Measurements from ENCODE around the gene PHLDA2. TPM values are rescaled to one million over a fixed set of nuclear protein-coding genes. Genes with fewer than 3 reads are reported as not detected.

The PHLDA2 gene
- total RNA-seq, 1 experiment from 2014 or later = 309 TPM

GRCh38 chr11:2896047-2896446 lies 33.2 kb downstream of the PHLDA2 start:
- intact Hi-C loops (cut with micrococcal nuclease) = no loop called here

GRCh38 chr11:2893935-2894334 lies 35.3 kb downstream of the PHLDA2 start:
- DNase-seq (ENCODE audit: low read depth, low spot score) = no peak
- Histone ChIP-seq H3K27ac (ENCODE audit: low read depth, low read length) (no peak overlapping the region), H3K4me2 (ENCODE audit: low read length) (no peak overlapping the region), H3K9me3 (ENCODE audit: control insufficient read depth in 1 of 2, insufficient read depth in 1 of 2, low read depth in 1 of 2, low read length in 2 of 2) (no peaks in the 10 kb centered on the region), H4K20me1 (ENCODE audit: insufficient read depth) (no peaks in the 10 kb centered on the region), H3K36me3 (ENCODE audit: control insufficient read depth in 1 of 2, insufficient read depth in 2 of 2, low read length in 2 of 2) (no peaks in the 10 kb centered on the region), H3K9ac (ENCODE audit: low read length) (no peak overlapping the region), H3K79me2 (ENCODE audit: insufficient read depth, low read length) (no peaks in the 10 kb centered on the region), H3K4me1 (ENCODE audit: control insufficient read depth in 1 of 2, insufficient read depth in 2 of 2, low read length in 2 of 2) (peaks cover 41 to 61% of the 10 kb centered on the region in 2 experiments), H3K27me3 (ENCODE audit: insufficient read depth, low read length) (no peaks in the 10 kb centered on the region), H2AFZ (ENCODE audit: low read depth, low read length, poor library complexity, severe bottlenecking) (no peak overlapping the region), H3K9me2 (ENCODE audit: insufficient read depth) (no peaks in the 10 kb centered on the region), H3K4me3 (replicated peaks in 1 of 2; ENCODE audit: low read depth in 1 of 2, low read length in 2 of 2) (no peak overlapping the region)
- ATAC-seq = no peak
- ChIA-PET POLR2A (interaction anchor here (5.0 kb wide), 1 partner anchor 34 kb away, joined by 50 read pairs; the partner anchor contains the start of gene PHLDA2), RAD21 (ENCODE audit: low non-redundant PET in 1 of 2, low total read pairs in 2 of 2, uncharacterized antibody in 2 of 2, unreplicated experiment in 2 of 2) (interaction anchor here in 1 of 2 experiments (4.7 kb wide), 1 partner anchor 361 kb away, joined by 47 read pairs; no protein-coding TSS in a partner anchor), CTCF (interaction anchor here (13.7 kb wide), 1 partner anchor 361 kb away, joined by 337 read pairs; no protein-coding TSS in a partner anchor)
- no TSS peak for BruUV-seq (replicated peaks)
- intact Hi-C loops (cut with micrococcal nuclease) = loop anchor here (2.0 kb wide), 1 partner anchor 37 kb away; no protein-coding TSS in a partner anchor
- TF ChIP-seq ELF1 (IDR thresholded peaks at IDR 0.05; ENCODE audit: borderline replicate concordance, low read depth) = no peak
- no peak for TF ChIP-seq POLR2A (IDR thresholded peaks at IDR 0.05; ENCODE audit: borderline replicate concordance, extremely low read depth, insufficient read depth, insufficient read length)
- TF ChIP-seq POLR2AphosphoS5 (IDR thresholded peaks at IDR 0.05; ENCODE audit: low read depth, low read length) = no peak
- TF ChIP-seq RAD21 (IDR thresholded peaks at IDR 0.05; ENCODE audit: low read depth) = no peak
- TF ChIP-seq TCF7L2 (IDR thresholded peaks at IDR 0.05; ENCODE audit: borderline replicate concordance, extremely low read depth, insufficient read depth, insufficient read length) = no peak
- no peak for TF ChIP-seq MAX (IDR thresholded peaks at IDR 0.05)
- no peak for TF ChIP-seq SRF (IDR thresholded peaks at IDR 0.05; ENCODE audit: low read depth)
- no peak for TF ChIP-seq EZH2 (IDR thresholded peaks at IDR 0.05)

More at GRCh38 chr11:2896047-2896446, 33.2 kb downstream of the PHLDA2 start:
- no peak overlapping the region for H3K27ac ChIP-seq (ENCODE audit: low read depth, low read length)
- no peaks in the 10 kb centered on the region for H3K9me3 ChIP-seq (ENCODE audit: control insufficient read depth in 1 of 2, insufficient read depth in 1 of 2, low read depth in 1 of 2, low read length in 2 of 2)
- POLR2A ChIA-PET = no interaction called here
- H3K79me2 ChIP-seq (ENCODE audit: insufficient read depth, low read length) = no peaks in the 10 kb centered on the region
- no peak overlapping the region for H2AFZ ChIP-seq (ENCODE audit: low read depth, low read length, poor library complexity, severe bottlenecking)
- no peak for ATAC-seq
- no peak overlapping the region for H3K9ac ChIP-seq (ENCODE audit: low read length)
- H3K4me3 ChIP-seq (replicated peaks in 1 of 2; ENCODE audit: low read depth in 1 of 2, low read length in 2 of 2) = no peak overlapping the region
- H3K4me2 ChIP-seq (ENCODE audit: low read length) = no peak overlapping the region
- BruUV-seq (replicated peaks) = no TSS peak
- H3K36me3 ChIP-seq (ENCODE audit: control insufficient read depth in 1 of 2, insufficient read depth in 2 of 2, low read length in 2 of 2) = no peaks in the 10 kb centered on the region
- CTCF ChIA-PET = interaction anchor here (0.9 to 2.6 kb wide), 2 partner anchors 23 to 34 kb away, joined by 3 to 8 read pairs; no protein-coding TSS in a partner anchor
- no peak for DNase-seq (ENCODE audit: low read depth, low spot score)
- no peaks in the 10 kb centered on the region for H4K20me1 ChIP-seq (ENCODE audit: insufficient read depth)
- H3K4me1 ChIP-seq (ENCODE audit: control insufficient read depth in 1 of 2, insufficient read depth in 2 of 2, low read length in 2 of 2) = peaks cover 44 to 65% of the 10 kb centered on the region in 2 experiments
- RAD21 ChIA-PET (ENCODE audit: low non-redundant PET in 1 of 2, low total read pairs in 2 of 2, uncharacterized antibody in 2 of 2, unreplicated experiment in 2 of 2) = no interaction called here
- no peaks in the 10 kb centered on the region for H3K9me2 ChIP-seq (ENCODE audit: insufficient read depth)
- TF ChIP-seq SIN3A (IDR thresholded peaks at IDR 0.05; ENCODE audit: low read depth) = no peak
- no peak for TF ChIP-seq ZNF274 (IDR thresholded peaks at IDR 0.05; ENCODE audit: low read depth, low read length)
- no peak for TF ChIP-seq YY1 (IDR thresholded peaks at IDR 0.05; ENCODE audit: extremely low read depth, insufficient replicate concordance, low read depth, low read length)
- no peak for TF ChIP-seq RAD21 (IDR thresholded peaks at IDR 0.05; ENCODE audit: low read depth)
- TF ChIP-seq POLR2A (IDR thresholded peaks at IDR 0.05; ENCODE audit: borderline replicate concordance, extremely low read depth, insufficient read depth, insufficient read length) = no peak
- TF ChIP-seq SP1 (IDR thresholded peaks at IDR 0.05; ENCODE audit: low read depth) = no peak
- no peak for TF ChIP-seq ZFX (IDR thresholded peaks at IDR 0.05)
- TF ChIP-seq ATF3 (IDR thresholded peaks at IDR 0.05) = no peak
- no peaks in the 10 kb centered on the region for H3K27me3 ChIP-seq (ENCODE audit: insufficient read depth, low read length)
